ENCODE measurements around the gene KCNK1.

KCNK1 gene

GRCh38 chr1:233636503-233636877 lies 22.6 kb downstream of the KCNK1 start:
- DNase-seq, result no peak
- ATAC-seq, result no peak

GRCh38 chr1:233638513-233638912 lies 24.6 kb downstream of the KCNK1 start:
- DNase-seq, result no peak

GRCh38 chr1:233639611-233640010 lies 25.7 kb downstream of the KCNK1 start:
- no peak for ATAC-seq
- DNase-seq, result no peak

More at GRCh38 chr1:233638513-233638912, 24.6 kb downstream of the KCNK1 start:
- no peak for ATAC-seq

GRCh38 chr1:233640179-233640578 lies 26.3 kb downstream of the KCNK1 start:
- DNase-seq, result no peak
- ATAC-seq, result no peak

- DNase-seq (no peak), ATAC-seq (no peak)
Measured at GRCh38 chr1:233641029-233641428, 27.1 kb downstream of the KCNK1 start.

GRCh38 chr1:233647073-233647472 lies 33.2 kb downstream of the KCNK1 start:
- ATAC-seq, result no peak
- no peak for DNase-seq

GRCh38 chr1:233647636-233648035 lies 33.7 kb downstream of the KCNK1 start:
- DNase-seq, result no peak
- ATAC-seq, result no peak

DNA sequence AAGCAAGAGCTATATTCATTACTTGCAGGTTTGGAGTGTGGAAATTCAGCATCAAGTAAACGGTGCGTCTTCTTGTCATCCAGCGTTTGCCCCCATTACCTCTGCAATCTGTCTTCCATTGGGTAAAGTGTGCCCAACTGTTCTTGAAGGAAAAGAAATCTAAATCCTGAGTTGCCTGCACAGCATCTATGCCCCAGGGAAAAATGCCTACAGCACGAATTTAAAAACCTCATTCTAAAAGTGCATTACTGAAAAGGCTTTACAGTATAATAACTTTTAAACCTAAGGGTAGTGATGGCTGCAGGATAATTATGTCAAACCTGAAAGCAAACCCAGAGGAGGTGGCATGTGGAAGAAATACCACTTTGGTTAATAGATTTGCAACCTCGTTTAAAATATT lies 37.2 kb downstream of the KCNK1 start:
- DNase-seq (no peak), ATAC-seq (no peak)

DNA sequence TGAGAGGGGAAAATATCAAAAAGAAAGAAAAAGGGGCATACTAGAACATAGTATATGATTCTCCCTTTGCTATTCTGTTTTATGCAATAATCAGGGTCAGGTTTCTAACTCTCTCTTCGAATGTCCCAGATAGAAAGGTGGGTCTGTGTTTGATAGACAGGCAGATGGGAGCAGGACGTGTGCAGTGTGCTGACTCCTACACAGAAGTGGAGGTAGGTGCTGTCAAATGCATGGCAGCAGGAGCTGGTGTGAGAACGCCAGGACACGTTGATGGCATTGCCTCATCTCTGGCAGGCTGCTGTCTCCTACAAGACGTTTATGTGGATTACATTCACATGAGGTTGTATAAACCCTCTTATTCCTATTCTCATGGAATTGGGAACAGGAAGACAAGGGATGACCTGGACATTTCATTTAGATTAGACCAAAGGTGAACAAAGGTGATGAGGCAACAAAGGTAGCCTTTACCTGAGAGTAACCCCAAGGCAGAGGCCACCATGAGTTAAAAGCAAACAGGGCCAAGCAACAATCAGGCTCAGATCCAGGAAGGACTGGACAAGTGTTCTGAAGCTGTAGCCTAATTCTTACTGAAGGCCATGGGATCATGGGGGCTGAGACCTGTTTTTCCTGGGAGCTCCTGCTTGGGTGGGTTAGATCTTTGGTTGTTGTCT lies 37.8 kb downstream of the KCNK1 start:
- no peak for DNase-seq

DNA sequence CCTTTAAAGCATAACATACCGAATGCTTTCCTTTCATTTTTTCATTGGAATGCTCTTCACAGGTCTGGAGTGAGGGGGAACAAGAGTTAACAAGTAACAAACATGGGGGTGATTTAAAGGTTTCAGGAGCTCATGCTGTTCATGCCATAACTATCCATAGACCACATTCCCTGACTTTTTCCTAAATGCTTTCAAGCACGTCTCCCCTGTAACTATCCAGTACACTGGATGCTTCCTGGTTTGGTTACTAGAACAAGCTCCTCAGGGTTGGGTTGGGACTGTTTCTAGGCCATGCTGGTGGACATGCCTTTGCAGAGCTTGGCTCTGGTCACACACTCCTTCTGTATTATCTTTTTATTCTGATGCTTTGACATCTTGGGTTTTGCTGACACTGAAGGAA lies 38.6 kb downstream of the KCNK1 start:
- ATAC-seq (no peak), DNase-seq (no peak)

More for the DNA sequence above, 37.8 kb downstream of the KCNK1 start:
- ATAC-seq, result no peak

- DNase-seq (no peak), ATAC-seq (no peak)
Measured at GRCh38 chr1:233654658-233655280, 40.9 kb downstream of the KCNK1 start.

GRCh38 chr1:233655301-233655740 lies 41.4 kb downstream of the KCNK1 start:
- no peak for ATAC-seq

DNA sequence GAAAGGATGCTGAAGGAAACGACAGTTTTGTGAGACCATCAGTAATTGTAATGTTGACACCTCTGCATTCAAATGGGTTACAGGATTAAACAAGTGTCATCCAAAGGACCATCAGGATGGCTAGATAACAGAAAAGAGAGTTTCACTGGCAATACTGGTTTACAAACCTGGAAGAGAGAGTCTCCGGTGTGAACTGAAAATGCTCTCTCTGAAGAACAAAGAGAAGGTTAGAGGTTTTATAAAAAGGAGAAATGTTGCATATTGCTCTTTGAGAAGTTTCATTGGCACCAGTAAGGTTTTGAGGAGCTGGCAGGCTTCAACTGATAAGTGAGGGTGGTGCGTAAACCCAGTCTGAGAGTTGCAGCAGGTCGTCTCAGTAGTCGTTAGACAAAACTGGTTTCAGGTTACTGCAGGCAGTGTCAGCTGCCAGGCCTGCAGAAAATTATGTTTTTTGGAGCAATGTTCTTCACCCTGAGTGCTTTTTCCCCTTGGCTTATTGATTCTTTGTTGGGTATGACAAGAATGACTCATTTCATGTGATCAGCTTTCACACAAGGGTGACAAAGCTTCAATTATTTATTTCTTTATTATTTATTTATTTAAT lies 42.2 kb downstream of the KCNK1 start:
- ATAC-seq (no peak), DNase-seq (no peak)

More at GRCh38 chr1:233655301-233655740, 41.4 kb downstream of the KCNK1 start:
- DNase-seq, result no peak

DNA sequence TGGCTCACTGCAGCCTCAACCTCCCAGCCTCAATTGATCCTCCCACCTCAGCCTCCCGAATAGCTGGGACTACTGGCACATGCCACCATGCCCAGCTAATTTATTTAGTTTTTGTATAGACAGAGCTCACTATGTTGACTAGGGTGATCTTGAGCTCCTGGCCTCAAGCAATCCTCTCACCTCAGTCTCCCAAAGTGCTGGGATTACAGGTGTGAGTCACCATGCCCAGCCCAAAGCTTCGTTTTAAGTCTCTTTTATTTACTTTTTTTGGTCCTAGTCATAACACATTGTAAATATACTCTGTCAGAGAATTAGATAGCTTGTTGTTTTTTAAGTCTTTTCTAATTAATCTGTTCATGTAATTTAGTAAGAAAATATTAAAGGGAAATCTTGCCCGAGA lies 42.8 kb downstream of the KCNK1 start:
- DNase-seq (no peak), ATAC-seq (no peak)

DNA sequence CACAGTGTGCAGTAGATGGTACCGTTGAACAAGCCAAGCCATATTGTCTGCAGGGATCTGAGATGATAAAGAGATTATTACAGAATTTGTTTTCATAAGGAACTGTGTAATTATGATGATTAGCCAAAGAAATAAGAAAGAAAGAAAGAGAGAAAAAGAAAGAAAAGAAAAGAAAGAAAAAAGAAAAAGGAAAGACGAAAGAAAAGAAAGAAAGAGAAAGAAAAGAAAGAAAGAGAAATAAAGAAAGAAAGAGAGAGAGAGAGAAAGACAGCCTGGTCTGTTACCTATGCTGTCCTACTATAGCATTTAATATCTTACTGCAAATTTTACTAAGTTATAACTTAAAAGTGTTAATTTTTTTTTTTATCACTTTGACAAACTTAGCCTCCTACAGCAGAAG lies 43.6 kb downstream of the KCNK1 start:
- DNase-seq, result no peak
- ATAC-seq, result no peak

GRCh38 chr1:233659495-233659894 lies 45.6 kb downstream of the KCNK1 start:
- DNase-seq, result no peak
- ATAC-seq, result no peak

DNA sequence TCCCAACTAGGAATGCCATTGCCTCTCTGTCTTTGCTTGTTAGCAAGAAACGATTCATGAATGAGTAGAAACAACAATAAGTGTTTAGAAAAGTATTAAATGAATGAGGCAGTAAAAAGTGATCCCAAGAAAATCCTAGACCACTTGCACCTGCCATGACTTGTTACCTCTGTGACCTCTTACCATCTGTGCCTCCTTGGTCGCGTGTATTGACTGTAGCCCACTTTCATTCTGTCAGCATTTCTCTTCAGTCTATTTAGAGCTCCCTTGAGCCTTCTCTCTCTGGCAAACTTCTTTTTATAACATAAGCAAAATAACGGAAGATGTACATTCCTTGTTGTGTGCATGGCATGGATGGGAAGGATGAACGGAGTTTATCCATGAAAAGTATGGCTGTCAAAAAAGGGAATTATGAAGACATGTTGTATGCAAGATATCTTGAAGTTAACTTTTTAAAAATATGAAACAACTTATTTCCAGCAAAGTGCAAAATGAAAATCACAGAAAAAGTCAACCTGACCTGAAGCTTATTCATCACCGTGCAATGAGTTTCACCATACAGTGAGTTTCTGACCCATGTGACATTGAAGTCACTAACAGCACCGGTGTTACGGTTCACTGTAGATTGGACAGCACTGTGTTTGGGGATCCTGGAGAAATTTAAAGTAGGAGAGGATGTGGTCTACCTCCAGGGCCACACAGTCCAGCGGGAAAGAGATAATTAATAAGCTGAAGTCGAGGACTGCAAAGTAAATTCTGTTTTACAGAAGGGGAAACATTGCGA lies 47.7 kb downstream of the KCNK1 start:
- no peak for DNase-seq
- ATAC-seq, result no peak

DNA sequence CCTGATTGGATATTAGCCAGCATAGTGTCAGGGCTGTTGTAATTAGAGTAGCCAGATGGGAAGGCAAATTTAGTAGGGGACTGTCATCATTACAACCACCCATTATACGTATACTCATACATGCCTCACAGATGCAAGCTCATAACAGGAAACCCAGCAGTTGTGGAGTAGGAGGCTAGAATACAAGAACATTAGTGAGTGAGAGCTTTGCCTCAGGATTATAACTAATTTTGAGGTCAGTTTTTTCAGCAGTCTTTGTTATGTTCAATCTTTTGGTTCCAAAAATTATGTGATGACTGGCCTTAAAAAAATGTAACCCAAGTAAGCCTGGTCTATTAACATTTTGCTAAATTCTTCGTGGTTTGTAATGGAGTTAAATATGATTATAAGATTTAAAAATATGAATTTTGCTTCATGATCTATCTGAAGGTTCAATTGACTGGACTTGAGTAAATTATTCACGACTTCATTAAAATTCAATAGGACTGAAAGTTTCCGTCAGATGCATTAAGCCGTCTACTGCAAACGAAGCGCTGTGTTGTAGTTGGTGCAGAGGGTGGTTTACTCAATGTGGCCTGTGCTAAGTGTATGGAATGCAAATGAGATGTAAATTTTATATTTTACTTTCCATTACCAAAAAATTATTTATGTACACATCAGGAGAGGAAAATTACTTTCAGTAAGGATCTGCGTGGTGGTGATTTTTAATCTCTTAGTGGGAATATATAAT lies 48.8 kb downstream of the KCNK1 start:
- no peak for ATAC-seq
- no peak for DNase-seq

DNA sequence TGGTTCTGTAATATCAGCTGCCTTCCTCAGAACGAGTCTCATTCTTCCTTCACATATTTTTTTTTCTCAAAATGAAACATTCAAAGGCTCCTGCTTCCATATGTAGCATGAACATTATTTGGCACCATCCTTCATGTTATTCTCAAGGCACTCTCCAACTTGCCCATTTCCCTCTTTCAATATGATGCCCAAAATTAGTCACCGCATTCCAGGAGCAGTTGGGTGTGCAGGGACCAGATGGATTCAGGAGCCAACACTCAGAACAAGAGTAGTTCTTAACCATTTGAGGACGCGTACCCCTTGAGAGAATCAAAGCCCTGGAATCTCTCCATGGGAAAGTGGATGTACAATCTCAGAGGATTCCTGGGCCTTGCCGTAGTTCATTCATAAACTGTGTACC lies 50.3 kb downstream of the KCNK1 start:
- DNase-seq, result no peak
- no peak for ATAC-seq

DNA sequence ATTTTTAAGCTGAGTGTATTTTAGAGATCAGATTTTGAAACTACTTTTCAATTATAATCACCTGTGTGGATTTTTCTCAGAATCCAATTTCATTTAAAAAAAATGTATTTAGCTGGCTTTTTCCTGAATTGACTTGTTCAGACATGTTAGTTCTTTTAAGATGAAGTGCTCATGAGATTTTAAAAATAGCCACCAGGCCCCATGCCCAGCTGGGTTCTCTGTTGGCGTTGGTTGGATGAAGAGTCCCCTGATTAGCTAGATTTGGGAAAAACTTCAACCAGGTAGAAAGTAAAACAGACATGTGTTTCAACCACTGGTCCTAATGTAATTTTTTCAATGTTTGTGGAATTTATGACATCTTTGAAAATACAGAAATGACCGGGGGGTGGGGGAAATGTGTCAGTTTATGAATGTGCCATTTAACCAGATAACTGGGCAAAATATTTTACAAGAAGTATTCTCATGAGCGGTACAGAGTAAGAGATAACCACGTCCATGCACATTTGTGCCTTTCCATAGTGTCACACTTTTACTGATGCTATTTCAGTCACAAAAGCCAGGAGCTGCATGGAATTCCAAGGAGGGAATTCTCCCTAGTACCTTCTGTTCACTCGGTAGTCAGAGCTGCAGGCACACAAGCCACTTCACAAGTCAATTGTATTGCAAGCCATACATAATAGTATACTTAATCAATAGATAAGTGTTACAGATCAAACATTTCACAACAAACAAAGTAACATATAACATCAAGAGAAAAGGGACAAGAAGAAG lies 51.1 kb downstream of the KCNK1 start:
- DNase-seq, result no peak

GRCh38 chr1:233665575-233666270 lies 51.8 kb downstream of the KCNK1 start:
- ATAC-seq, result no peak
- no peak for DNase-seq

More for the DNA sequence above, 51.1 kb downstream of the KCNK1 start:
- ATAC-seq, result no peak

Data from stimulated activated naive CD8-positive, alpha-beta T cell treated with anti-CD3 and anti-CD28 coated beads, Interleukin-15, Interleukin-2, amounts not matched to agents 100 U/mL and 50 U/mL, for 24 hours (primary cell).